SH-SY5Y (cell line): Measurements from ENCODE around the gene ACTN4.

Source experiments
- GATA2 ChIP-seq: IDR thresholded peaks from 2 replicates; pipeline ENCODE4 v1.6.1; 2011; ENCODE audit warnings: mild to moderate bottlenecking, low read depth, low read length
- GATA3 ChIP-seq: IDR thresholded peaks from 2 replicates; pipeline ENCODE4 v1.6.1; 2011; ENCODE audit warnings: low read depth, mild to moderate bottlenecking, low read length, moderate library complexity

- TF ChIP-seq GATA3, result no peak
- TF ChIP-seq GATA2, result no peak
These were observed 87.8 kb downstream of the ACTN4 start for GRCh38 chr19:38735257-38735686.
